GM12891 (cell line): ENCODE results near the gene COA5.

Experiments
- DNase-seq: peaks from one replicate; pipeline ENCODE4 v3.0.0; 2011; ENCODE audit warnings: low spot score; ENCODE audit not compliant: insufficient read length
- FAIRE-seq: peaks from 2 replicates; lab custom pipeline; 2011; peaks lifted over from hg19 to GRCh38; lab: Jason Lieb, UNC
- PAX5 ChIP-seq: IDR thresholded peaks from 2 replicates; pipeline ENCODE4 v1.6.1; 2011; ENCODE audit warnings: low read length, moderate library complexity, mild to moderate bottlenecking; ENCODE audit not compliant: insufficient read depth, severe bottlenecking
- POLR2A ChIP-seq: IDR thresholded peaks from 2 replicates; pipeline ENCODE4 v1.6.1; 2011; ENCODE audit warnings: low read depth, low read length, control low read depth
- POLR2AphosphoS5 ChIP-seq: IDR thresholded peaks from 2 replicates; pipeline ENCODE4 v1.6.1; 2011; ENCODE audit warnings: low read depth, low read length, control low read depth
- POU2F2 ChIP-seq: IDR thresholded peaks from 2 replicates; pipeline ENCODE4 v1.6.1; 2011; ENCODE audit warnings: low read depth, mild to moderate bottlenecking, control low read depth, low read length, moderate library complexity
- SPI1 ChIP-seq: IDR thresholded peaks from 2 replicates; pipeline ENCODE4 v1.6.1; 2011; ENCODE audit warnings: low read depth, low read length, control low read depth
- TAF1 ChIP-seq: IDR thresholded peaks from 2 replicates; pipeline ENCODE4 v1.6.1; 2011; ENCODE audit warnings: low read depth, low read length, control low read depth

The COA5 gene

GRCh38 chr2:98573426-98573825 is 34.9 kb downstream of the COA5 start:
- TF ChIP-seq TAF1 (no peak), POLR2AphosphoS5 (no peak), PAX5 (no peak), SPI1 (no peak), POLR2A (no peak), POU2F2 (no peak)
- DNase-seq (no peak), FAIRE-seq (no peak)

- no peak for TF ChIP-seq PAX5
- no peak for TF ChIP-seq POU2F2
- no peak for TF ChIP-seq POLR2A
- no peak for TF ChIP-seq SPI1
- no peak for TF ChIP-seq POLR2AphosphoS5
- no peak for TF ChIP-seq TAF1
- no peak for DNase-seq
- no peak for FAIRE-seq
Measured at GRCh38 chr2:98572676-98573075, 35.6 kb downstream of the COA5 start.

GRCh38 chr2:98572211-98572610 is 36.1 kb downstream of the COA5 start:
- TF ChIP-seq PAX5 (no peak), SPI1 (no peak), POLR2A (no peak), POU2F2 (no peak), TAF1 (no peak), POLR2AphosphoS5 (no peak)
- DNase-seq = no peak

GRCh38 chr2:98571796-98572195 is 36.5 kb downstream of the COA5 start:
- FAIRE-seq = no peak
- DNase-seq = no peak
- TF ChIP-seq POLR2AphosphoS5 (no peak), SPI1 (no peak), PAX5 (no peak), TAF1 (no peak), POU2F2 (no peak), POLR2A (no peak)

More at GRCh38 chr2:98572211-98572610, 36.1 kb downstream of the COA5 start:
- no peak for FAIRE-seq

- no peak for DNase-seq
- no peak for FAIRE-seq
- TF ChIP-seq TAF1 = no peak
- no peak for TF ChIP-seq PAX5
- TF ChIP-seq POLR2AphosphoS5 = no peak
- TF ChIP-seq POU2F2 = no peak
Measured at GRCh38 chr2:98571121-98571701, 37.1 kb downstream of the COA5 start.

GRCh38 chr2:98570356-98570755 is 38.0 kb downstream of the COA5 start:
- TF ChIP-seq TAF1 (no peak), POLR2A (no peak), POU2F2 (no peak), PAX5 (no peak), SPI1 (no peak), POLR2AphosphoS5 (no peak)
- FAIRE-seq = no peak
- DNase-seq = no peak

GRCh38 chr2:98569915-98570314 is 38.4 kb downstream of the COA5 start:
- TF ChIP-seq POU2F2 = no peak
- TF ChIP-seq SPI1 = no peak
- no peak for TF ChIP-seq POLR2AphosphoS5
- TF ChIP-seq POLR2A = no peak
- TF ChIP-seq TAF1 = no peak
- no peak for TF ChIP-seq PAX5
- FAIRE-seq = no peak

GRCh38 chr2:98569197-98569793 is 39.0 kb downstream of the COA5 start:
- DNase-seq (peak; percentile 74), FAIRE-seq (peak; percentile 87)
- TF ChIP-seq TAF1 = no peak
- no peak for TF ChIP-seq POLR2AphosphoS5
- no peak for TF ChIP-seq SPI1
- TF ChIP-seq PAX5 = no peak
- TF ChIP-seq POU2F2 = no peak
- TF ChIP-seq POLR2A = no peak

More at GRCh38 chr2:98569915-98570314, 38.4 kb downstream of the COA5 start:
- DNase-seq = no peak

GRCh38 chr2:98568161-98568956 is 40.0 kb downstream of the COA5 start:
- TF ChIP-seq POLR2AphosphoS5 (no peak), TAF1 (no peak), POLR2A (no peak), POU2F2 (no peak), SPI1 (no peak), PAX5 (no peak)
- no peak for FAIRE-seq
- no peak for DNase-seq
